ENCODE measurements around the gene NPSR1.

GRCh38 chr7:34869057-34869456 lies 211.0 kb downstream of the NPSR1 start:
- TF ChIP-seq POLR2A (IDR thresholded peaks at IDR 0.05; ENCODE audit: low read depth, low read length) (no peak), TAF1 (IDR thresholded peaks at IDR 0.05; ENCODE audit: borderline replicate concordance, low read depth, low read length) (no peak), POLR2AphosphoS5 (IDR thresholded peaks at IDR 0.05; ENCODE audit: low read depth, low read length) (no peak)
